DND-41 (cell line): ENCODE data around the gene EXT2.

Source experiments
- ATAC-seq: fragments of 200-7000 bp; cut with Tn5 transposase; 3 replicates; pipeline ENCODE4 v1.9.1; 2021; ENCODE audit warnings: low read depth; ENCODE audit not compliant: insufficient read depth
- DNase-seq: peaks from one replicate; pipeline ENCODE4 v3.0.0-alpha.2; 2020
- H2AFZ ChIP-seq: 2 replicates; pipeline ENCODE4 v1.6.0; 2012; ENCODE audit warnings: low read depth, low read length
- H3K27ac ChIP-seq: 2 replicates; pipeline ENCODE4 v1.5.1; 2012; ENCODE audit warnings: low read length, inconsistent platforms
- H3K27me3 ChIP-seq: fragments of 200-600 bp; sonication (generic); 2 replicates; pipeline ENCODE4 v1.6.0; 2012; ENCODE audit warnings: low read length, mild to moderate bottlenecking, inconsistent platforms; ENCODE audit not compliant: insufficient read depth, poor library complexity
- H3K36me3 ChIP-seq: 2 replicates; pipeline ENCODE4 v1.5.1; 2012; ENCODE audit warnings: low read length, inconsistent platforms; ENCODE audit not compliant: insufficient read depth
- H3K4me1 ChIP-seq: 2 replicates; pipeline ENCODE4 v1.5.1; 2012; ENCODE audit warnings: mild to moderate bottlenecking, low read length; ENCODE audit not compliant: insufficient read depth
- H3K4me2 ChIP-seq: 2 replicates; pipeline ENCODE4 v1.6.0; 2012; ENCODE audit warnings: mild to moderate bottlenecking, moderate library complexity, low read length, inconsistent platforms; ENCODE audit not compliant: insufficient read depth
- H3K4me3 ChIP-seq, 2 experiments: fragments of 200-600 bp in 1 of 2; shearing (Covaris generic) in 1 of 2; 2 replicates each; pipeline ENCODE4 v1.5.1; 2012 to 2016; ENCODE audit warnings: inconsistent platforms in 2 of 2, low read length in 2 of 2, mild to moderate bottlenecking in 2 of 2, low read depth in 1 of 2, moderate library complexity in 1 of 2
- H3K79me2 ChIP-seq: 2 replicates; pipeline ENCODE4 v1.6.0; 2012; ENCODE audit warnings: low read length, inconsistent platforms; ENCODE audit not compliant: insufficient read depth
- H3K9ac ChIP-seq: 2 replicates; pipeline ENCODE4 v1.6.0; 2012; ENCODE audit warnings: low read depth, mild to moderate bottlenecking, inconsistent platforms, low read length, moderate library complexity
- H3K9me3 ChIP-seq: 2 replicates; pipeline ENCODE4 v1.5.1; 2012; ENCODE audit warnings: low read length, moderate library complexity, mild to moderate bottlenecking, inconsistent platforms; ENCODE audit not compliant: insufficient read depth, severe bottlenecking
- H4K20me1 ChIP-seq: 2 replicates; pipeline ENCODE4 v1.6.0; 2012; ENCODE audit warnings: low read length; ENCODE audit not compliant: insufficient read depth
- EZH2 ChIP-seq: IDR thresholded peaks from 3 replicates; pipeline ENCODE4 v1.6.1; 2012; ENCODE audit warnings: borderline replicate concordance, low read depth, mild to moderate bottlenecking, moderate library complexity, low read length, inconsistent platforms; ENCODE audit not compliant: severe bottlenecking
- TF ChIP-seq, protein P1 (sequence below): IDR thresholded peaks from 2 replicates; pipeline ENCODE4 v1.5.1; 2012; ENCODE audit warnings: borderline replicate concordance, low read length, moderate library complexity, mild to moderate bottlenecking; ENCODE audit not compliant: poor library complexity, severe bottlenecking; ENCODE audit errors: extremely low read depth

EXT2 gene

DNA sequence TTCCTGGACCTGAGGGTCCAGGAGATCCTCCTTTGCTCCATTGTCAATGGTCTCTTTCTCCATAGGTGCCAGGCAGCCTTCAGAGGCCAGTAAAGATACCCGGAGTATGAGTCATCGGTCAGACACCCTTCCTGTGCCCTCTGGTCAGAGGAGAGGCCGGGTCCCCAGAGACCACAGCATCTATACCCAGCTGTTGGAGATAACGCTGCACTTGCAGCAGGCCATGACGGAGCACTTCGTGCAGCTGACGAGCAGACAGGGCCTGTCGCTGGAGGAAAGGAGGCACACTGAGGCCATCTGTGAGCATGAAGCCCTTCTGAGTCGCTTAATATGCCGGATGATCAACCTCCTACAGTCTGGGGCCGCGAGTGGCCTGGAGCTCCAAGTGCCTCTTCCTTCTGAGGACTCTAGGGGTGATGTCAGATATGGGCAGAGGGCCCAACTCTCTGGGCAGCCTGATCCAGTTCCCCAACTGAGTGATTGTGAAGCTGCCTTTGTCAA, 47.5 kb upstream of the EXT2 start, which contains the start of gene ACCSL:
Gene ACCSL, plus strand, starts transcription at position 51 of the 501 bp plus-strand sequence. Its CDS starts 56 bp downstream, at position 107.
- Histone ChIP-seq H2AFZ (no peak within 1 kb of the TSS), H3K27me3 (peaks cover 3% of the 10 kb centered on the region), H3K27ac (no peak within 1 kb of the TSS), H3K79me2 (no peaks in the 10 kb centered on the region), H3K4me3 (no peak within 1 kb of the TSS), H3K9ac (no peak within 1 kb of the TSS), H3K36me3 (no peaks in the 10 kb centered on the region), H3K4me2 (no peak within 1 kb of the TSS), H4K20me1 (no peaks in the 10 kb centered on the region), H3K9me3 (no peaks in the 10 kb centered on the region), H3K4me1 (no peaks in the 10 kb centered on the region)
- TF ChIP-seq, protein P1, sequence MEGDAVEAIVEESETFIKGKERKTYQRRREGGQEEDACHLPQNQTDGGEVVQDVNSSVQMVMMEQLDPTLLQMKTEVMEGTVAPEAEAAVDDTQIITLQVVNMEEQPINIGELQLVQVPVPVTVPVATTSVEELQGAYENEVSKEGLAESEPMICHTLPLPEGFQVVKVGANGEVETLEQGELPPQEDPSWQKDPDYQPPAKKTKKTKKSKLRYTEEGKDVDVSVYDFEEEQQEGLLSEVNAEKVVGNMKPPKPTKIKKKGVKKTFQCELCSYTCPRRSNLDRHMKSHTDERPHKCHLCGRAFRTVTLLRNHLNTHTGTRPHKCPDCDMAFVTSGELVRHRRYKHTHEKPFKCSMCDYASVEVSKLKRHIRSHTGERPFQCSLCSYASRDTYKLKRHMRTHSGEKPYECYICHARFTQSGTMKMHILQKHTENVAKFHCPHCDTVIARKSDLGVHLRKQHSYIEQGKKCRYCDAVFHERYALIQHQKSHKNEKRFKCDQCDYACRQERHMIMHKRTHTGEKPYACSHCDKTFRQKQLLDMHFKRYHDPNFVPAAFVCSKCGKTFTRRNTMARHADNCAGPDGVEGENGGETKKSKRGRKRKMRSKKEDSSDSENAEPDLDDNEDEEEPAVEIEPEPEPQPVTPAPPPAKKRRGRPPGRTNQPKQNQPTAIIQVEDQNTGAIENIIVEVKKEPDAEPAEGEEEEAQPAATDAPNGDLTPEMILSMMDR = no peak
- no peak for ATAC-seq
- DNase-seq = no peak

DNA sequence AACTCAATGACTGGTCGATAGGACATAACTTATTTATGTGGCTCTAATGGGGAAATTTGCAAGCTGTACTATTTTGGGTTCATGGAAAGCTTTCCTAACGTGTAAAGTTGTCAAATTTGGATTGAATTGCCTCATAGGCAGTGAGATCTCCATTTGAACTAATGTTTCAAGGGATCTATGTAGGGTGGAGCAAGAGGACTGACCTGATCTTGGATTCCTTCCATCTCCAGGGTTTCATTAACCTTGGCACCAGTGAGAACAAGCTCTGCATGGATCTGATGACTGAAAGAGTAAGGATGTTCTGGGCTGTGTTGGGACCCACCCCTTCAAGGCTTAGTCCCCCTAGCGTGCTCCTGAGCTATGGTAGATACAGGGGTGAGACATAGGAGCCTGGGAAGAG, 45.6 kb upstream of the EXT2 start:
- no peak for TF ChIP-seq EZH2
- TF ChIP-seq, protein P1 = no peak
- Histone ChIP-seq H3K4me1 (no peaks in the 10 kb centered on the region), H3K4me3 (no peak overlapping the region), H3K9me3 (no peaks in the 10 kb centered on the region), H3K27me3 (no peaks in the 10 kb centered on the region), H2AFZ (no peak overlapping the region), H3K36me3 (no peaks in the 10 kb centered on the region), H4K20me1 (no peaks in the 10 kb centered on the region), H3K9ac (no peak overlapping the region), H3K27ac (no peak overlapping the region), H3K79me2 (no peaks in the 10 kb centered on the region), H3K4me2 (no peak overlapping the region)
- ATAC-seq (no peak), DNase-seq (no peak)

DNA sequence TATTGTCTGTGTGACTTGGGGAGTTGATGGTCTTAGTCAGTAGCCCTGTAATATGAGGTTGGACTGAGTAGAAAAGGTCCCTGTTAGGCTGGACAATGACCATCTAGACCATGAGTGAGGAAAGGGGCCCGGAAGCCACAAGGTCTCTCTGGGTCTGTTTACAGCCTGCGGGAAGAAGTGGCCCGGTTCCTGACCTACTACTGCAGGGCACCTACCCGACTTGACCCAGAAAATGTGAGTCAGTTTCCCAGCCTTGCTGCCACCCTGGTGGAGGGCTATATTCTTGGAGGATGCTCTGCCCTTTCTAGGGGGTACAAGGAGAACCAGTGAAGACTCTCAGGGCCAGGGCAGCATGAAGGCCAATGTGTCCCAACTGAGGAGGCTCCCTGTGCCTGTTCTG, 44.3 kb upstream of the EXT2 start:
- Histone ChIP-seq H3K79me2 (no peaks in the 10 kb centered on the region), H3K27ac (no peak overlapping the region), H3K27me3 (no peaks in the 10 kb centered on the region), H3K4me1 (no peaks in the 10 kb centered on the region), H3K4me2 (no peak overlapping the region), H2AFZ (no peak overlapping the region), H3K4me3 (no peak overlapping the region), H3K36me3 (no peaks in the 10 kb centered on the region), H3K9me3 (no peaks in the 10 kb centered on the region), H4K20me1 (no peaks in the 10 kb centered on the region), H3K9ac (no peak overlapping the region)
- DNase-seq = no peak
- ATAC-seq = no peak
- TF ChIP-seq EZH2 = no peak
- TF ChIP-seq, protein P1 = no peak

DNA sequence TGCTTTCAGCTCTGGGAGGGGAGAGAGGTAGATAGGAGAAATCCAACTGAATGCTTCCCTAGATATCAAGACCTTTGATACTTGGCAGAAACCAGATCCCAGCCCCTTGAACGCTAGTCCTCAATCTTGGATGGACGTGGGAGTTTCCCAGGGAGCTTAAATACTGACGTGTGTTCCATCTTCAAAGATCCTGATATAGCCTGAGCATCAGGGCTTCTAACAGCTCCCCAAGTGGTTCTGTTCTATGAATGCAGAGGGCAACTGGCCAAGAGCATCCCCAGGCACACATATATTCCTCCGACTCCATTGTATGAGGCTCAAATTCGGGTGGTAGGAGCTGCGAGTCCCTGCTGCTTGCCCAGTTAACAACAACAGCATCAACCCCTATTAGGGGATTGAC, 38.1 kb upstream of the EXT2 start:
- no peaks in the 10 kb centered on the region for H3K79me2 ChIP-seq
- H3K9me3 ChIP-seq = no peaks in the 10 kb centered on the region
- H3K36me3 ChIP-seq = no peaks in the 10 kb centered on the region
- H3K27me3 ChIP-seq = peaks cover 4% of the 10 kb centered on the region
- H3K4me3 ChIP-seq = no peak overlapping the region
- TF ChIP-seq, protein P1 = no peak
- no peaks in the 10 kb centered on the region for H4K20me1 ChIP-seq
- no peak overlapping the region for H2AFZ ChIP-seq
- ATAC-seq (no peak), DNase-seq (no peak)
- H3K4me2 ChIP-seq = no peak overlapping the region
- H3K27ac ChIP-seq = no peak overlapping the region
- H3K4me1 ChIP-seq = no peaks in the 10 kb centered on the region
- H3K9ac ChIP-seq = no peak overlapping the region
